HG02981 (cell line): Measurements from ENCODE around the gene SARNP.
"Not testable (repeated sequence)": the region's sequence is repeated elsewhere in the genome, so short reads cannot be mapped to it uniquely, and the experiment has no call there.

Source experiments
- ATAC-seq: cut with Tn5 transposase; IDR thresholded peaks from one replicate; pipeline ENCODE4 v1.9.1; 2021; ENCODE audit warnings: mild to moderate bottlenecking, moderate library complexity; ENCODE audit not compliant: unreplicated experiment

Gene SARNP

DNA sequence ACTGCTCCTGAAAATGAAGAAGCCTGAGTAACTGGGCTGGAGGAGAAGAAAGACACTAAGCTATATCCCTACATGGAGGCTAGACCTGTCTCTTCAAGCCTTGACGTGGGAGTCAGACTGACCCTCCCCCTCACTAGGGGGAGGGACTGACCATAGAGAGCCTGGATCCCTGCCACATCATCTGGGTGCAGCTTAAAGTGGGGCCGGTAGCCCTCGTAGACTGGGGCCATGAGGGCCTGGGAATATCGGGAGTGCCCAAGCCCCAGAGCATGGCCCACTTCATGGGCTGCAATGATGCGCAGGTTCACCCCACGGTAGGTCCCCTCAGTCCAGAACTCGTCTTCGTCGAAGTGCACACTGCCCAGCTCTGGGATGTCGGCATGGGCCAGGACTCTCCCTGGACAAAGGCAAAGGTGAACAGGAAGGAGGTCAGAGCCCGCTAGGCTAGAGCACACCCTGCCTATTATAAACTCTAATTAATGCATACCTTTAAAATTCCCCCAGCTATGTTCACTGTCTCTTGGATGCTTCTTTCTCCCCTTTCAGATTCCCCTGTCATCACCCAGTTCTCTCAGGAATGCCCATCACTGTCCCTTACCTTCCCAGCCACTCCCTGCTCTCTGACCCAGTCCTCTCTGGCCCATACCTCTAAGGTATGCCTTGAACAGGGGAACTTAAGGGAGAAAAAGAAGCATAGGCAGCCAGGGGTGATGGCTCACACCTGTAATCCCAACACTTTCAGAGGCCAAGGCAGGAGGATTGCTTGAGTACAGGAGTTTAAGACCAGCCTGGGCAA is 22.0 kb upstream of the SARNP start:
- ATAC-seq, result no peak

DNA sequence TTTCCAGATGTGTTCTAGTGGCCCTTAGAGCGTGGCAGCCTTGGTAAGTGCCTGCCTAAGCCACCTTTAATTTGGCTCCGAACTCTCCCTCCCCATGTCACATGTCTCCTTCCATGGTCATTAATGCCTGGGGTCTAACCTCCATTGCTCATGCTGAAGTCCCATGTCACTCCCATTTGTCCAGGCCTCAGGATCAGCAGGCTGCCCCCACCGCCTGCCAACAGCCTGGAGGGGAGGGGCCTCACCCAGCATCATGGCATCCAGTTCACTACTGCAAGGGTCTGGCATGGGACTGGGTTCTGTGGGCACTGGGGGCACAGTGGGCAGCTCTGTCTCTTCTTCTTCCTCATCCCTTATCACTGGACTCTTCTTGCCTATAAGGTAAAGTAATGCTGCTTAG is 20.8 kb upstream of the SARNP start:
- ATAC-seq, result no peak

DNA sequence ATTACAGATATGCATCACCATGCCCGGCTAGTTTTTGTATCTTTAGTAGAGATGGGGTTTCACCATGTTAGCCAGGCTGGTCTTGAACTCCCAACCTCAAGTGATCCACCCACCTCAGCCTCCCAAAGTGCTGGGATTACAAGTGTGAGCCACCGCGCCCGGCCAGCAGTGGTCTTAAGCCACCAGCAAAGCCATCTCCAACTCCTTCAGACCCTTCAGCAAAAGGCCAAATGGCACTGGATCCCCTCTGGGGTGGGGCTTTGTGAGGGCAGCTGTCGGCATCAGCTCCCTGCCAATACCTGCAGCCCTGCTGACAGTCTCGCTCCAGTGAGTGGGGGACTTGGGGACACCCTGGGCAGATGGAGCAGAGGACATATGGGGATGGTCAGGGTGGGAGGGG is 16.9 kb upstream of the SARNP start:
- not testable (repeated sequence) for ATAC-seq

DNA sequence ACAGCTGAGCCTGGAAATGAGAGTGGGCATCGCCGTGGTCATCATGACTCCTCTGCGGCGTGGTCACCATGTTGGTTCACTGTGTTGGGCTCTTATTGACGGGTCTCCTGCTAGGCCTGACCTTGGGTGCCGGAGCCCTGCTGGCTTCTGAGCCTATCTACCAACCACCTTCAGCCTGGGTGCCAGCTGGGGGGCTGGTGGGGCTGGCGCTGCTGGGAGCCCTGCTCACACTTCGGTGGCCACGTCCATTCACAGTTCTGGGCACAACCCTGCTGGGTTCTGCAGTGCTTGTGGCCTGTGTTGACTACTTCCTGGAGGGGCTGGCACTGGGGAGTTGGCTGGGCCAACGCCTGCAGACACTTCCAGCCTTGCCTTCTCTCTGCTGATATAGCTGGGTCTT is 15.5 kb upstream of the SARNP start:
- no peak for ATAC-seq

- no peak for ATAC-seq
These were observed 13.9 kb upstream of the SARNP start for GRCh38 chr12:55831447-55831815.

DNA sequence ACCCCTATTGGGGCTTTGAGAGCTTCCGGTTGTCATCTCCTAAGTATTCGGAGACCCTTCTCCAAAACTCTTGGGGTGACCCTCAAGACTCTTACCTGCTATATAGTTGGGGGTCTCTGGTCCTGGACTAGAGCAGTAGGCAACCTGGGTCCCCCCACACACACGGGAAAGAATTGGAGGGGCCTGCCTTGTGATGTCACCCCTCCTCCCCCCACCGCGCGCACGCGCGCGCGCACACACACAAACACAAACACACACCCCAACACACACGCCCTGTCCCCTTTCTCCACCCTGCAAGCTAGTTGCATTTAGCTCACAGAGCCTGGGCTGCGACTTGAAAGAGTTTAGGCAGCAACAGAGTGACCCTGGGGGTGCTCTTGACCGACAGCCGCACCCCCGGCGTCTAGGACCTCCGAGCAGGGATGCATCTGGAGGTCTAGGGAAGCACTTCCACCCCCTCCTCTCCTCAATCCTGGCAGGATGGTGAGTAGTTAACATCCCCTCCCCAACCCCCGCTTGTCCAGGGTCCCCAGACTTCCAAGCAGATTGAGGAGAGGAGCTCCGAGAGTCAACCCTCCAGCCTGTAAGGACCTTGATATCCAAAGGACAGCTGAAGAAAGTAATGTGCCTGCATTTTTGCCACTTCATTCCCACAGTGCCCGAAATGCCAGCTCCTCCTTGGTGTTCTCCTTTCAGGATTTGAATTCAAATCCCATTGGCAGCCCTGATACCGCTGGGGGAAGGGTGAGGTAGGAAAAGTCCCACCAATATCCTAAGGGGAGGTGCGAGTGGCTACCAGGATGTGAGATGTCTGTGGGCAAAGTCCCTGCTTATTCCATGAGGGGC is 13.3 kb upstream of the SARNP start:
- no peak for ATAC-seq

- ATAC-seq, result peak; percentile 23
These were observed 12.6 kb upstream of the SARNP start for GRCh38 chr12:55829967-55830600.

GRCh38 chr12:55828357-55828756 is 10.8 kb upstream of the SARNP start:
- no peak for ATAC-seq

GRCh38 chr12:55827806-55828205 is 10.3 kb upstream of the SARNP start:
- no peak for ATAC-seq

GRCh38 chr12:55824726-55825125 is 7.2 kb upstream of the SARNP start:
- ATAC-seq, result no peak

DNA sequence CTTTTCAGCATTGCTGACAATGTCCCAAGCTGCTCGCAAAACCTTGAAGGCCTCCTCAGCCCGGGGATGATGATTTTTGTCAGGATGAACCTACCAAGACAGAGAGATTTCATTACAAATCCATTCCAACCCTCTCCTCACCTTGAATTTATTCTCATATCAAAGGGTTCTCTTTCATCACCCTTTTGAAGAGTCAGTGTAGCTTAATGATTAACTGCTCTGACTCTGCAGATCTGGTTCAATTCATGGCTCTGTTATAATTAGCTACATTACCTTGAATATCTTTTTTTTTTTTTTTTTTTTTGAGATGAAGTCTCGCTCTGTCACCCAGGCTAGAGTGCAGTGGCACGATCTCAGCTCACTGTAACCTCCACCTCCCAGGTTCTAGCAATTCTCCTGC is 5.9 kb upstream of the SARNP start:
- no peak for ATAC-seq

- no peak for ATAC-seq
These were observed 4.7 kb upstream of the SARNP start for GRCh38 chr12:55822228-55822627.

DNA sequence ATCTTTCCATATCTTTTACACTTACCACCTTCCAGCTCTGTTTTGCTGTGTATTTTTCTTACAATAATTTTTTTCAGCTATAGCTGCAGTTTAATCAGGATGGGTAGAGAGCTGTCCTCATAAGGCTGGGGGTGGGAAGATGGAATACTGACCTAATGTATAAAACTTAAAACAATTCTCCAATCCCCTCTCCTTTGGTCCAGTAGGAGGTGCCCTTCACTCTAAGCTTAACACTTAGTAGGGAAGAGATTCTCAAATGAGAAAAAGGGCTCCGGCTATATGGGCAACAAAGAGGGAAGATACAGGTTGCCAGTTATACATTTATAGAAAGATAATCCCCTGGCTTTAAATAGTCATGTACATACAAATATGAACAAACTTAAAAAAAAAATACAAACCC is 3.2 kb upstream of the SARNP start:
- ATAC-seq, result no peak

DNA sequence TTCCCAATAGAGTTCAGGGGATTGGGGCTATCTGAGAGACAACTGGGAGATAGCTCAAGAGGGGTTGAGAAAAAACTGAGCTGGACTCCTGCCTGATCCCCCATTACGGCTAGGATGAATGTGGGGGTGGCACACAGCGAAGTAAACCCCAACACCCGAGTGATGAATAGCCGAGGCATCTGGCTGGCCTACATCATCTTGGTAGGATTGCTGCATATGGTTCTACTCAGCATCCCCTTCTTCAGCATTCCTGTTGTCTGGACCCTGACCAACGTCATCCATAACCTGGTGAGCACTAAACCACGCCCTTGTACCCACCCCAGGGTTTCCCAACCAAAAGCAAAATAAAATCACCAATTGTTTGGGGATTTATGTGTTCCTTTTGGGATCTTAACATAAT is 1.4 kb upstream of the SARNP start:
- no peak for ATAC-seq

- peak; percentile 23 for ATAC-seq
These were observed 710 bp upstream of the SARNP start for GRCh38 chr12:55818140-55818728.

DNA sequence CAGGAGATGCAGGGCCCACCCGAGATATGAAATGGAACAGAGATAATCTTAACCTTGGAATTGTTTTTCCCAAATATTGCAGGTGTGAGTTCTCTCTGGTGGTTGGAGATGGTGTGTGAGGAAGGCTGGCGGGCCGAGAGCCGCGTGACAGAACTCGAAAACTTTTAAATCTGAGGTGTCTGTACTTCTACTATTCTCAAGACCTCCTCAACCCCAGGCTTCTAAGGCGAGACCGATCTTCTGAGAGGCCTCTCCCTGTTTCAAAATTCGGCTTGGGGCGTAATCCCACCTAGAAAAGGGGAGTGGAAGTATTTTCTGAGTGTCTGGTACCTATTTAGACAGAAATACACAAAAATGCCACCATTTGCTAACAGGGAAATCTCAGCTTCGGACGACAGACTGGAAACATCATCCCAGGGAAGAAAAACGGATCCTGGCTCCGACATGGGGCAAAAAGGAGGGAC is 611 bp downstream of the SARNP start:
- no peak for ATAC-seq

GRCh38 chr12:55815473-55815872 is 2.1 kb downstream of the SARNP start:
- ATAC-seq, result no peak

GRCh38 chr12:55814257-55814656 is 3.3 kb downstream of the SARNP start:
- ATAC-seq, result no peak

GRCh38 chr12:55812088-55812487 is 5.4 kb downstream of the SARNP start:
- ATAC-seq, result no peak

DNA sequence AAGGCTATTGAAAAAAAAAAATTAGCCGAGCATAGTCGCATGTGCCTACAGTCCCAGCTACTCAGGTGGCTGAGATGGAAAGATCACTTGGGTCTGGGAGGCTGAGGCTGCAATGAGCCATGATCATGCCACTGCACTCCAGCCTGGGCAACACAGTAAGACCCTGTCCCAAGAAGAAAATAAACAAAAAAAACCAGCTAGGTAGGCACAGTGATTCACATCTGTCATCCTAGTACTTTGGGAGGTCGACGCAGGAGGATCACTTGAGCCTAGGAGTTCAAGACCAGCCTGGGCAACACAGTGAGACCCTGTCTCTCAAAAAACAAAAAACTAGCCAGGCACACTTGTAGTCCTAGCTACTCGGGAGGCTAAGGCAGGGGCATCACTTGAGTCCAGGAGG is 8.2 kb downstream of the SARNP start:
- no peak for ATAC-seq

DNA sequence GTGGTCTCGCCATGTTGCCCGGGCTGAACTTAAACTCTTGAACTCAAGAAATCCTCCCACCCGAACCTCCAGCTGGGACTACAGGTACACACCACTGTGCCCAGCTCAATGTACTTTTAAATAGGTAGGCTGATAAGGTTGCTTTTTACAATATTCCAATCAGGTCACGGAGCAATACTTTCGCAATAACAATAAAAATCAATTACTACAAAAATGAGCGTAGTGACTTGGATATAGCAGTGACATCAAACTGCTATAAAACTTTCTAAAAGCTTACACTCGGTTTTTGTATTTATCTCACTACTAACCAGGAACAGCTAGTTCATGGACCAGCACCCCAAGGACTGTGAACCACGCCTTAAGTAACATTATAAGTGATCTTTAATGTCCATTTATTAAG is 10.5 kb downstream of the SARNP start:
- ATAC-seq, result no peak
